ENCODE data around the gene DDX41. TPM values are rescaled to one million over a fixed set of nuclear protein-coding genes. Genes with fewer than 3 reads are reported as not detected.

Gene DDX41
- total RNA-seq, 1 experiment from 2014 or later, result 133 TPM

- Histone ChIP-seq H3K9me3 (ENCODE audit: control insufficient read depth, low read depth, low read length) (no peaks in the 10 kb centered on the region), H4K5ac (ENCODE audit: insufficient read length, low read depth, low read length) (no peak overlapping the region), H3K56ac (ENCODE audit: insufficient read length, low read depth, low read length) (no peak overlapping the region), H3T11ph (ENCODE audit: low read length) (no peak overlapping the region), H3K79me1 (ENCODE audit: insufficient read depth, low read depth, low read length, poor library complexity, severe bottlenecking) (no peaks in the 10 kb centered on the region), H3K27me3 (ENCODE audit: insufficient read depth, low read length) (no peaks in the 10 kb centered on the region), H4K8ac (replicated peaks; ENCODE audit: insufficient read length, low read depth, low read length) (no peak overlapping the region), H3K4me2 (ENCODE audit: insufficient read depth, insufficient read length, low read length) (no peak overlapping the region), H2BK120ac (ENCODE audit: low read depth, low read length, poor library complexity, severe bottlenecking) (no peak overlapping the region), H2AFZ (ENCODE audit: low read length) (no peak overlapping the region), H3K23ac (ENCODE audit: insufficient read length, low read depth, low read length) (no peak overlapping the region), H3K4ac (ENCODE audit: low read depth, low read length) (no peak overlapping the region), H3K9ac (ENCODE audit: extremely low read depth, insufficient read length, low read length) (no peak overlapping the region), H3K14ac (ENCODE audit: insufficient read depth, low read length) (no peak overlapping the region), H2AK5ac (ENCODE audit: insufficient read length, low read length) (no peak overlapping the region), H3K79me2 (ENCODE audit: insufficient read depth, low read length) (no peaks in the 10 kb centered on the region), H3K4me1 (ENCODE audit: insufficient read depth, low read length) (peaks cover 4% of the 10 kb centered on the region; the same call in 1 of the 2 replicates), H2BK20ac (ENCODE audit: low read depth, low read length, poor library complexity, severe bottlenecking) (no peak overlapping the region), H3K27ac (ENCODE audit: insufficient read length, low read depth, low read length) (no peak overlapping the region), H3K23me2 (ENCODE audit: insufficient read length, low read depth, low read length, poor library complexity, severe bottlenecking) (no peaks in the 10 kb centered on the region), H4K20me1 (ENCODE audit: control insufficient read depth, insufficient read depth, insufficient read length) (no peaks in the 10 kb centered on the region), H2BK5ac (ENCODE audit: insufficient read length, low read length) (no peak overlapping the region), H3K18ac (ENCODE audit: insufficient read length, low read depth, low read length) (no peak overlapping the region), H2BK12ac (ENCODE audit: insufficient read length, low read depth, low read length) (no peak overlapping the region), H2BK15ac (ENCODE audit: low read depth, low read length) (no peak overlapping the region), H4K91ac (ENCODE audit: insufficient read length, low read depth, low read length) (no peak overlapping the region)
- WGBS (ENCODE audit: extremely low coverage, insufficient read length, low lambda C conversion rate), result no CpG with 5 or more reads among the region's 14 CpGs
- H3K4me3 Mint-ChIP-seq, result peak overlapping the region in 1 of 2 experiments; percentile 36; a peak in 1 of 5 replicates
- no peak for DNase-seq
- H3K9me3 Mint-ChIP-seq, result no peaks in the 10 kb centered on the region
- TF ChIP-seq CTCF (conservative IDR thresholded peaks at IDR 0.05), result no peak
- H3K36me3 Mint-ChIP-seq (ENCODE audit: insufficient read depth in 1 of 3, low read depth in 3 of 3), result peaks cover 17 to 47% (median 42%) of the 10 kb centered on the region in 3 experiments
- peaks cover 17 to 25% of the 10 kb centered on the region in 2 experiments for H3K4me1 Mint-ChIP-seq
- H3K27me3 Mint-ChIP-seq (ENCODE audit: low read depth), result no peaks in the 10 kb centered on the region; the same call in none of the 2 replicates
- peak overlapping the region in 1 of 3 experiments; percentile 95; a peak in 3 of 7 replicates for H3K27ac Mint-ChIP-seq
Measured at GRCh38 chr5:177479774-177480173, 37.0 kb downstream of the DDX41 start.

Data from H9 (cell line).